Astrocyte of the cerebellum (primary cell): Measurements from ENCODE around the gene NELFCD.

ENCODE experiments used
- DNase-seq: peaks from one replicate; pipeline ENCODE4 v3.0.0-alpha.2; 2011; ENCODE audit warnings: low read depth
- H3K4me3 ChIP-seq: 2 replicates; pipeline ENCODE4 v1.5.1; 2011; ENCODE audit warnings: mild to moderate bottlenecking, low read depth, low read length, moderate library complexity
- in situ Hi-C: cut with HindIII; loops from 2 replicates; pipeline ENCODE4 v1.10.0; 2017; ENCODE audit warnings: low sequenced_read_pairs
- TF ChIP-seq, protein P1 (sequence below): IDR thresholded peaks from 2 replicates; pipeline ENCODE4 v1.5.1; 2012; ENCODE audit warnings: low read length, low read depth, moderate library complexity, mild to moderate bottlenecking; ENCODE audit errors: missing control alignments

NELFCD gene

DNA sequence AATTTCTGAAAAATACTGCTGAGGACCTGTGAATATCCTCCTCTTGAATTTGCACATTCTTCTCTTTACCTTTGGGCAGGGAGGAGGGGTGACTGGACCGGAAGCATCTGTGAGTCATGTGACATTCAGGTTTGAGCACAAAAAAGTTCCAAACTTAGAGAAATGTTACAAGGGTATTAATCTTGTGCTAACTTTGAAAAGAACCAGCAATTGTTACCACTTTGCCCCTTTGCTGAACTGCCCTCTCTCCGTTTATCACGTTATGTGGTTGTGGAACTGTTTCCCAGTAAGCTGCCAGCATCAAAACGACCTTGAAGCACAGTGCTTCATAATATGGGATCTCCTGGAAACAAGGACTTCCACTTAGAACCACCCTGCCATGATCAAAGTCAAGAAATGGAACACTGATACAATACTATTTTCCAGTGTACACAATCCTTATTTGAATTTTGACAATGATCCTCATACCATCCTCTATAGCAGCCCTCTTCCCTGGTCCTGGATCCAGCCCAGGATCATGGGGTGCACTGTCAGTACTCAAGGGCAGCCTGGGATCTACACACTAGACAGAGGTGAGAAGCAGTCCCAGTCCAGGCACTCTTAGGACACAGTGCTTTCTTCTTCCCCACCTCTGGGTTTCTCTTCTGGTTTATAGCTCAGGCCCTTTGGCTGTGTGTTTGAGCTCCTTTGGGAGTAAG is 35.9 kb downstream of the NELFCD start:
- H3K4me3 ChIP-seq: no peak overlapping the region
- no peak for DNase-seq
- in situ Hi-C loops: no loop called here
- TF ChIP-seq, protein P1, sequence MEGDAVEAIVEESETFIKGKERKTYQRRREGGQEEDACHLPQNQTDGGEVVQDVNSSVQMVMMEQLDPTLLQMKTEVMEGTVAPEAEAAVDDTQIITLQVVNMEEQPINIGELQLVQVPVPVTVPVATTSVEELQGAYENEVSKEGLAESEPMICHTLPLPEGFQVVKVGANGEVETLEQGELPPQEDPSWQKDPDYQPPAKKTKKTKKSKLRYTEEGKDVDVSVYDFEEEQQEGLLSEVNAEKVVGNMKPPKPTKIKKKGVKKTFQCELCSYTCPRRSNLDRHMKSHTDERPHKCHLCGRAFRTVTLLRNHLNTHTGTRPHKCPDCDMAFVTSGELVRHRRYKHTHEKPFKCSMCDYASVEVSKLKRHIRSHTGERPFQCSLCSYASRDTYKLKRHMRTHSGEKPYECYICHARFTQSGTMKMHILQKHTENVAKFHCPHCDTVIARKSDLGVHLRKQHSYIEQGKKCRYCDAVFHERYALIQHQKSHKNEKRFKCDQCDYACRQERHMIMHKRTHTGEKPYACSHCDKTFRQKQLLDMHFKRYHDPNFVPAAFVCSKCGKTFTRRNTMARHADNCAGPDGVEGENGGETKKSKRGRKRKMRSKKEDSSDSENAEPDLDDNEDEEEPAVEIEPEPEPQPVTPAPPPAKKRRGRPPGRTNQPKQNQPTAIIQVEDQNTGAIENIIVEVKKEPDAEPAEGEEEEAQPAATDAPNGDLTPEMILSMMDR: no peak

DNA sequence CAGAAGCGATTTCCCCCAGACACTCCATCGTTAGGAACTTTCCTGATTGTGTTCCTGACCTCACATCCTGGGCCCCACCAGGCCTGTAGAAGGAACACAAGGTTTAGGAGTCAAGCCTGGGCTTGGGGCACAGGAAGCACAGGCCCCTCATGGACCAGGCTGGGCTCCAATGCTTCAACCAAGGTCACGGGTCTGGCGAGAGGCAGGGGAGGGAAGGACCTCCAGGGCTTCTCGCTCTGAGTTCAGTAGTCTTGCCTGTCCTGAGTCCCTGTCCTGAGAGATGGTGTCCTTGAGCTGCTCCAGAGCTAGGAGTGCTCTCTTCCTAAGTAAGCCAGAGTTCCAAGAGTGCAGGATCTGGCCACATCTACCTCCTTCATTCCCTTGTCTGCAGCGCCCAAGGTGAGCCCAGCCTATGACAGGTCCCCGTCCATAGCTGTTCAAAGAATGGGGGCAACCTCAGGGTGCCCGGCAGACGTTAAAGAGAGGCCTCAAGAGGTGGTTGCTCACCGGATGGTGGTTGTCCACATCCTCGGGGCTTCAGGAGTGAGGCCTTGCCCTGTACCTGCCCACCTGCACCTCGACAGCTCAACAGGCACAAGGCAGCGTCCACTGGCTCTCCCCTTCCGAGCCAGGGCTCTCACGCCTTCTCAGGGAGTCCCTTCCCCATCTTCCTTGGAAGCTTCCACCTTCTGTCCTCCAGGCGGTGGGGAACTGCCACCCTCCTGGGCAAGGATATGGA is 36.6 kb downstream of the NELFCD start:
- TF ChIP-seq, protein P1: no peak
- in situ Hi-C loops: no loop called here
- H3K4me3 ChIP-seq: no peak overlapping the region
- no peak for DNase-seq

DNA sequence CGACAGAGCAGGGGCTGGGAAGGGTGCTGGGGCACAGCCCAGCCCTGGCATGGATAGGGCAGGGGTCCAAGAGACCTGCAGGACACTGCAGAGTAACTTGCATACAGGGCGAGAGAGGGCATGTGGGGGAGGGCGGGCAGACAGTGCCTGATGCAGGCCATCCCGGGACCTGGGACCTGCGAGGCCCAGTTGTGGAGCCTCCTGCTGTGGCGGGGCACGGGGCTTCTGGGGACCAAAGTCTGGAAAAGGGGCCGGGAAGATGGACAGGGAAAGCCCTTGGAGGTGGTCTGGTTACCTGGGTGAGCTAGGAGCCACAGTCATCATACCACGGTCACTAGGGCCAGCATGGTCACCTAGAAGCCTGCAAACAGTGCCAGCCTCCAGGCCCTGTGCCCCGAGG is 37.8 kb downstream of the NELFCD start:
- no peak for DNase-seq
- in situ Hi-C loops: no loop called here
- TF ChIP-seq, protein P1: no peak
- no peak overlapping the region for H3K4me3 ChIP-seq

DNA sequence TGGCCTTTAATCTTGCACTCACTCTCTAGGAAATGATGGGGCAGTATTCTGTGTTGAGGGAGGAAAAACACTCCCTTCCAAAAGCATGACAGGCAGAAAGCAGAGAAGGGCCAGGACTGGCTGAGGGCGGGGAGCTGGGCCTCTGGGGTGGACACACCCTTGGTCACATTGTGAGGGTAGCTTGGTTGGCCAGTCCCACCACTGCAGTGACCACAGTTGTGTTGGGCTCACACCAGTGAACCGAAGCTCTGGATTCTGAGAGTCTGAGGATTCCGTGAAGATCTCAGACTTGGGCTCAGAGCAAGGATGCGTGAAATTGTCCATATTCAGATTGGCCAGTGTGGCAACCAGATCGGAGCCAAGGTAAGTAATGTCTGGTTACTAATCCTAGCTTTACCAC is 38.2 kb downstream of the NELFCD start, which contains the start of gene TUBB1:
Gene TUBB1 (plus strand): TSS at position 213 of the 400 bp plus-strand sequence. CDS start 94 bp downstream, at position 307.
- peak; percentile 47 for DNase-seq
- no peak within 1 kb of the TSS for H3K4me3 ChIP-seq

DNA sequence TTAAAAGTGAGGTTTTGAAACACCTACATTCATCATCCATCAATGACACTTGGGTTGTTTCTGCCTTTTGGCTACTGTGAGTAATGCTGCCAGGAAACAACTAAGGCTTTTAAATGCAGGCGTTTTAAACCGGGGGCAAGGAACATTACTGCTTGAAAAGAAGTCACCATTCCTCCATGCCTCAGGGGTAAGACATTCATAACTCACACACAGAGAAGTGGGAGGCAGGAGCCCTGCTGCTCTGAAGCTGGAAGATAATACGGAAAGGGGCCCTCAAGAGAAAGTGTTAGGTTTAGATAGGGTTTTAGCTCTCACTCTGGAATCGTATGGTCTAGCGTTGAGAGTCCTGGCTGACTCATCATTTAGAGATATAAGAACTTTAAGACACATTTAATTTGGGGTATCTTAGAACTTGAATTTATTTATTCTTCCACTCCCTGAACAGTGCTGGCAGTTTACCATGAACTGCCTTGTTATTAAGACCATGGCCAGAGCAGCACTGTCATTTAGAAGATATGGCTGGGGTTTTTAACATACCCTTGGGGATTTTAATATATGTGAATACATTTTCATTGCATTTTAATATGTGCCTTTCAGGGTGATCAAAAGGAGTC is 40.0 kb downstream of the NELFCD start:
- in situ Hi-C loops: no loop called here
- TF ChIP-seq, protein P1: no peak
- peak; percentile 20 for DNase-seq
- no peak overlapping the region for H3K4me3 ChIP-seq

More for the DNA sequence above, 38.2 kb downstream of the NELFCD start, which contains the start of gene TUBB1:
- in situ Hi-C loops: no loop called here
- TF ChIP-seq, protein P1: no peak

DNA sequence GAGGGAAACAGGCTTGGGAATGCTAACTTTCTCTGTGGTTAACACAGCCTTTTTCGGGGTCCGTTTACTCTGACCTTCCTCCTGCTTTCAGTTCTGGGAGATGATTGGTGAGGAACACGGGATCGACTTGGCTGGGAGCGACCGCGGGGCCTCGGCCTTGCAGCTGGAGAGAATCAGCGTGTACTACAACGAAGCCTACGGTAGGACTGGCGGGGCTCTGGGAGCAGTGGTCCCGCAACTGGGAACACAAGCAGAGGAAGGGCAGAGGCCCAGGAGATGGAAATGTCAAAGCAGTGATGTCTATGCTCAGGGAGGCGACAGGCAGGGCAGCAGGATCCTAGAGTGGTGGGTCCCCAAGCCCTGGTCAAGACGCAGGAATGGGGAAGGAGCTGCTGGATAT is 41.7 kb downstream of the NELFCD start:
- TF ChIP-seq, protein P1: no peak
- H3K4me3 ChIP-seq: no peak overlapping the region
- DNase-seq: no peak
- in situ Hi-C loops: no loop called here
